Left lung (tissue), 10 donors: ENCODE results near the gene SLC22A16. TPM values are rescaled to one million over a fixed set of nuclear protein-coding genes. Genes with fewer than 3 reads are reported as not detected.
A peak's percentile ranks its signal among the peaks of the same experiment; 100 is the strongest.

Experiments
- ATAC-seq: fragments of 200-7000 bp; cut with Tn5 transposase; one replicate; pipeline ENCODE4 v1.9.1; 2020; ENCODE audit warnings: moderate library complexity
- DNase-seq, 4 donors: peaks; one replicate each; pipeline ENCODE4 v3.0.0-alpha.2; 2013 to 2020
- H3K27ac ChIP-seq, 2 donors: fragments of 200-600 bp; sonication (generic) in 1 of 2; one replicate each; pipeline versions ENCODE4 v1.5.0 to v1.8.0; 2020 to 2021
- H3K27me3 ChIP-seq, 2 donors: fragments of 200-600 bp; sonication (generic) in 1 of 2; one replicate each; pipeline versions ENCODE4 v1.5.0 to v1.8.0; 2020 to 2021
- H3K36me3 ChIP-seq, 2 donors: fragments of 200-600 bp; sonication (generic) in 1 of 2; one replicate each; pipeline versions ENCODE4 v1.5.0 to v1.8.0; 2020 to 2021
- H3K4me1 ChIP-seq, 2 donors: fragments of 200-600 bp; one replicate each; pipeline ENCODE4 v1.8.0; 2021
- H3K4me3 ChIP-seq, 2 donors: fragments of 200-600 bp; sonication (generic) in 1 of 2; one replicate each; pipeline versions ENCODE4 v1.5.0 to v1.8.0; 2020 to 2021; ENCODE audit warnings: mild to moderate bottlenecking in 1 of 2
- H3K9me3 ChIP-seq, 2 donors: fragments of 200-600 bp; sonication (generic) in 1 of 2; one replicate each; pipeline versions ENCODE4 v1.5.0 to v1.8.0; 2020 to 2021
- CTCF ChIP-seq, 2 donors: fragments of 200-600 bp; sonication (generic) in 1 of 2; IDR thresholded peaks; one replicate each; pipeline versions ENCODE4 v1.5.0 to v1.8.0; 2021; ENCODE audit warnings: antibody characterized with exemption in 2 of 2
- intact Hi-C, 2 donors: fragments of 100-400 bp; cut with DNase I; formaldehyde crosslinking; loops; one replicate each; pipeline versions ENCODE4 v1.11.2 to v1.14.2; 2022
- polyA plus RNA-seq, 6 donors: library from polyadenylated mRNA; unstranded; fragments of 120-200 nt; gene quantifications; one replicate each; pipeline ENCODE4 v1.2.1, GENCODE V29; 2013; ENCODE audit not compliant: insufficient read length in 6 of 6
- total RNA-seq, 2 donors: library from RNA; stranded (reverse); fragmentation: NEBNext Ultra II Directional; extraction: Animal tissue kit (Norgen Biotek cat#: 25700); gene quantifications; one replicate each; pipeline ENCODE4 v1.2.1, GENCODE V29; 2021
- donor health status: DM: no; HTN: yes; CAD: no.
- donor health status: DM: no; HTN: no; CAD: no.

The SLC22A16 gene
- total and polyA plus RNA-seq, 8 donors, result 0.11 to 5.4 (median 0.23) TPM; not detected in 3

GRCh38 chr6:110425816-110426215 lies 50.6 kb downstream of the SLC22A16 start:
- Histone ChIP-seq H3K9me3 (peaks cover 0 to 4% of the 10 kb centered on the region in 2 donors), H3K4me3 (no peak overlapping the region), H3K36me3 (no peaks in the 10 kb centered on the region), H3K27ac (no peak overlapping the region), H3K27me3 (peaks cover 0 to 14% of the 10 kb centered on the region in 2 donors), H3K4me1 (peaks cover 0 to 5% of the 10 kb centered on the region in 2 donors)
- TF ChIP-seq CTCF (IDR thresholded peaks at IDR 0.05), result no peak
- no peak for ATAC-seq
- intact Hi-C loops, result no loop called here
- no peak for DNase-seq

GRCh38 chr6:110422444-110422822 lies 54.0 kb downstream of the SLC22A16 start:
- no peak overlapping the region for H3K27ac ChIP-seq
- no peaks in the 10 kb centered on the region for H3K36me3 ChIP-seq
- no peaks in the 10 kb centered on the region for H3K27me3 ChIP-seq
- intact Hi-C loops, result no loop called here
- H3K4me3 ChIP-seq, result no peak overlapping the region
- H3K4me1 ChIP-seq, result peaks cover 0 to 5% of the 10 kb centered on the region in 2 donors
- peaks cover 0 to 4% of the 10 kb centered on the region in 2 donors for H3K9me3 ChIP-seq
- DNase-seq (no peak), ATAC-seq (no peak)
- TF ChIP-seq CTCF (IDR thresholded peaks at IDR 0.05), result no peak

GRCh38 chr6:110421749-110422443 lies 54.5 kb downstream of the SLC22A16 start:
- no peak for TF ChIP-seq CTCF (IDR thresholded peaks at IDR 0.05)
- Histone ChIP-seq H3K9me3 (peaks cover 0 to 4% of the 10 kb centered on the region in 2 donors), H3K36me3 (no peaks in the 10 kb centered on the region), H3K27me3 (no peaks in the 10 kb centered on the region), H3K4me1 (peaks cover 0 to 5% of the 10 kb centered on the region in 2 donors), H3K4me3 (no peak overlapping the region), H3K27ac (no peak overlapping the region)
- DNase-seq (no peak), ATAC-seq (peak; percentile 30)
- intact Hi-C loops, result no loop called here

GRCh38 chr6:110419028-110419739 lies 57.2 kb downstream of the SLC22A16 start:
- Histone ChIP-seq H3K4me3 (no peak overlapping the region), H3K36me3 (no peaks in the 10 kb centered on the region), H3K27ac (no peak overlapping the region), H3K27me3 (no peaks in the 10 kb centered on the region), H3K9me3 (peaks cover 0 to 4% of the 10 kb centered on the region in 2 donors), H3K4me1 (peaks cover 0 to 8% of the 10 kb centered on the region in 2 donors)
- TF ChIP-seq CTCF (IDR thresholded peaks at IDR 0.05), result no peak
- no peak for DNase-seq
- intact Hi-C loops, result no loop called here
- ATAC-seq, result no peak

GRCh38 chr6:110418594-110418993 lies 57.8 kb downstream of the SLC22A16 start:
- H3K4me1 ChIP-seq, result peaks cover 0 to 9% of the 10 kb centered on the region in 2 donors
- no peaks in the 10 kb centered on the region for H3K36me3 ChIP-seq
- TF ChIP-seq CTCF (IDR thresholded peaks at IDR 0.05), result no peak
- H3K27ac ChIP-seq, result no peak overlapping the region
- intact Hi-C loops, result no loop called here
- DNase-seq (no peak), ATAC-seq (no peak)
- no peak overlapping the region for H3K4me3 ChIP-seq
- peaks cover 0 to 4% of the 10 kb centered on the region in 2 donors for H3K9me3 ChIP-seq
- H3K27me3 ChIP-seq, result no peaks in the 10 kb centered on the region
